Measurements from ENCODE around the gene TTC38. TPM values are rescaled to one million over a fixed set of nuclear protein-coding genes. Genes with fewer than 3 reads are reported as not detected.

The TTC38 gene
- total RNA-seq, 4 donors from 2014 or later, result 13.6 to 30.5 (median 19.5) TPM

- Histone ChIP-seq H3K4me1 (peaks cover 0 to 5% (median 0%) of the 10 kb centered on the region in 3 donors), H3K36me3 (peaks cover 0 to 62% (median 0%) of the 10 kb centered on the region in 3 donors), H3K27me3 (no peaks in the 10 kb centered on the region), H3K4me3 (no peak overlapping the region), H3K27ac (no peak overlapping the region), H3K9me3 (no peaks in the 10 kb centered on the region)
- WGBS, 2 donors, result 43 to 54% methylated on average over 5 to 9 of the region's 9 CpGs
- TF ChIP-seq, protein P1, sequence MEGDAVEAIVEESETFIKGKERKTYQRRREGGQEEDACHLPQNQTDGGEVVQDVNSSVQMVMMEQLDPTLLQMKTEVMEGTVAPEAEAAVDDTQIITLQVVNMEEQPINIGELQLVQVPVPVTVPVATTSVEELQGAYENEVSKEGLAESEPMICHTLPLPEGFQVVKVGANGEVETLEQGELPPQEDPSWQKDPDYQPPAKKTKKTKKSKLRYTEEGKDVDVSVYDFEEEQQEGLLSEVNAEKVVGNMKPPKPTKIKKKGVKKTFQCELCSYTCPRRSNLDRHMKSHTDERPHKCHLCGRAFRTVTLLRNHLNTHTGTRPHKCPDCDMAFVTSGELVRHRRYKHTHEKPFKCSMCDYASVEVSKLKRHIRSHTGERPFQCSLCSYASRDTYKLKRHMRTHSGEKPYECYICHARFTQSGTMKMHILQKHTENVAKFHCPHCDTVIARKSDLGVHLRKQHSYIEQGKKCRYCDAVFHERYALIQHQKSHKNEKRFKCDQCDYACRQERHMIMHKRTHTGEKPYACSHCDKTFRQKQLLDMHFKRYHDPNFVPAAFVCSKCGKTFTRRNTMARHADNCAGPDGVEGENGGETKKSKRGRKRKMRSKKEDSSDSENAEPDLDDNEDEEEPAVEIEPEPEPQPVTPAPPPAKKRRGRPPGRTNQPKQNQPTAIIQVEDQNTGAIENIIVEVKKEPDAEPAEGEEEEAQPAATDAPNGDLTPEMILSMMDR (IDR thresholded peaks at IDR 0.05), result no peak
- TF ChIP-seq POLR2A (IDR thresholded peaks at IDR 0.05), result no peak
- intact Hi-C loops (cut with DNase I), result no loop called here
- no peak for DNase-seq
Measured at GRCh38 chr22:46233231-46233630, 34.6 kb upstream of the TTC38 start.

DNA sequence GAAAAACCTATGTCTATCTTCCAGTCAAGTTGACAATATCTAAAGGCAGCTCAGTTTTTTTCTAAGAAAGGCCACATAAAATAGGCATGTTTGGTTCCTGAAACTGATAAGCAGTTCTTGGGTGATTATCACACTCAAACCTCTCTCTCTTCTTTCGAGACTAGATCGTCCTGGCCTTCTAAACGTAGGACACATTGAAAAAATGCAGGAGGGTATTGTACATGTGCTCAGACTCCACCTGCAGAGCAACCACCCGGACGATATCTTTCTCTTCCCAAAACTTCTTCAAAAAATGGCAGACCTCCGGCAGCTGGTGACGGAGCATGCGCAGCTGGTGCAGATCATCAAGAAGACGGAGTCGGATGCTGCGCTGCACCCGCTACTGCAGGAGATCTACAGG lies 32.8 kb upstream of the TTC38 start:
- H3K9me3 ChIP-seq, result no peaks in the 10 kb centered on the region
- DNase-seq, result no peak
- intact Hi-C loops (cut with DNase I), result no loop called here
- H3K27me3 ChIP-seq, result no peaks in the 10 kb centered on the region
- H3K36me3 ChIP-seq, result peaks cover 0 to 79% (median 0%) of the 10 kb centered on the region in 3 donors
- 92 to 93% methylated on average over 12 of the region's 12 CpGs for WGBS, 2 donors
- no peak overlapping the region for H3K27ac ChIP-seq
- TF ChIP-seq POLR2A (IDR thresholded peaks at IDR 0.05), result no peak
- TF ChIP-seq, protein P1 (IDR thresholded peaks at IDR 0.05), result no peak
- peaks cover 0 to 5% (median 0%) of the 10 kb centered on the region in 3 donors for H3K4me1 ChIP-seq
- H3K4me3 ChIP-seq, result no peak overlapping the region

DNA sequence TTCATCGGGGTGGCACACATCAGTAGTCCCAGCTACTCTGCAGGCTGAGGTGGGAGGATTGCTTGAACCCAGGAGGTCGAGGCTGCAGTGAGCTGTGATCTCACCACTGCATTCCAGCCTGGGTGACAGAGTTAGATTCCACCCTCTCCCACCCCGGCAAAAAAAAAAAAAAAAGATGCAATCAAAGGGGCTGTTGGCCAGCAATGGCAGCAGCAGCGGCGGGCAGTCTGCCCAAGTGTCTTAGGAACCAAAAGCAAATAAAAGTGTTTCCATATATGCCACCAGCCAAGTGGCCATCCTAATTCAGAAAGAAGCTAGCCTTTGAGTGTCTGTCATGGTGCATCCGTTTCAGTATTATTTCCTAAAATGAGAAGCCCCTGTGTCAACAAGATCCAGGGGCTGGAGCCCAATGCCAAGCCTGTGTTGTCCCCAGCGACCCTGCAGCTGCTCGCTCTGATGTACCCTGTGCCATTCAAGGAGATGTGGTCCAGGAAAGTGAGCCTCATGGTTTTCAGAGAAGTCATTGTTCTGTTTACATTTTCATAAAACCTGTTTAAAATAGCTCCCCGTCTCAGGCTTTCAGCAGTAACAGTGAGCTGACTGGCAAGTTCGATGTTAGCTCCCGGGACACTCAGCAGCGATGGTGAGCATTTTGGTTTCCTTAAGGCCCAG lies 30.2 kb upstream of the TTC38 start:
- 74 to 78% methylated on average over 9 to 11 of the region's 12 CpGs for WGBS, 2 donors
- intact Hi-C loops (cut with DNase I), result no loop called here
- H3K36me3 ChIP-seq, result peaks cover 0 to 82% (median 0%) of the 10 kb centered on the region in 3 donors
- no peaks in the 10 kb centered on the region for H3K9me3 ChIP-seq
- no peaks in the 10 kb centered on the region for H3K27me3 ChIP-seq
- no peak overlapping the region for H3K4me3 ChIP-seq
- no peak for DNase-seq
- H3K4me1 ChIP-seq, result peaks cover 0 to 5% (median 0%) of the 10 kb centered on the region in 3 donors
- peak overlapping the region in 2 of 4 donors; percentile 49 to 53 for H3K27ac ChIP-seq
- TF ChIP-seq POLR2A (IDR thresholded peaks at IDR 0.05), result no peak
- TF ChIP-seq, protein P1 (IDR thresholded peaks at IDR 0.05), result no peak

GRCh38 chr22:46238541-46238940 lies 29.3 kb upstream of the TTC38 start:
- no peak overlapping the region for H3K4me3 ChIP-seq
- H3K36me3 ChIP-seq, result peaks cover 0 to 83% (median 0%) of the 10 kb centered on the region in 3 donors
- no peaks in the 10 kb centered on the region for H3K27me3 ChIP-seq
- peak overlapping the region in 2 of 4 donors; percentile 49 to 53 for H3K27ac ChIP-seq
- intact Hi-C loops (cut with DNase I), result no loop called here
- H3K4me1 ChIP-seq, result no peaks in the 10 kb centered on the region
- H3K9me3 ChIP-seq, result no peaks in the 10 kb centered on the region
- no peak for DNase-seq
- 65 to 93% methylated on average over 7 to 12 of the region's 16 CpGs for WGBS, 2 donors
- TF ChIP-seq POLR2A (IDR thresholded peaks at IDR 0.05), result no peak

- Histone ChIP-seq H3K27me3 (no peaks in the 10 kb centered on the region), H3K4me3 (no peak overlapping the region), H3K9me3 (no peaks in the 10 kb centered on the region), H3K36me3 (peaks cover 0 to 90% (median 4%) of the 10 kb centered on the region in 3 donors), H3K4me1 (no peaks in the 10 kb centered on the region), H3K27ac (peak overlapping the region in 1 of 4 donors; percentile 53)
- WGBS, 2 donors, result 81 to 86% methylated on average over 10 to 11 of the region's 20 CpGs
- TF ChIP-seq POLR2A (IDR thresholded peaks at IDR 0.05), result no peak
- TF ChIP-seq, protein P1 (IDR thresholded peaks at IDR 0.05), result peak in 1 of 6 experiments; percentile 4
- DNase-seq, result no peak
- intact Hi-C loops (cut with DNase I), result no loop called here
Measured at GRCh38 chr22:46239261-46240048, 28.4 kb upstream of the TTC38 start.

All from esophagus squamous epithelium (tissue), 5 donors.